Activated CD8-positive, alpha-beta T cell treated with anti-CD3 and anti-CD28 coated beads for 36 hours (primary cell): ENCODE measurements around the gene ARSB. TPM values are rescaled to one million over a fixed set of nuclear protein-coding genes. Genes with fewer than 3 reads are reported as not detected.

Experiments
- ATAC-seq: fragments of 200-7000 bp; cut with Tn5 transposase; one replicate; pipeline ENCODE4 v1.10.0; 2021; ENCODE audit warnings: mild to moderate bottlenecking, moderate library complexity
- CTCF ChIA-PET: fragments of 350-600 bp; sonication (Branson Sonifier 250); formaldehyde crosslinking; loops from one replicate; lab custom pipeline; 2021; ENCODE audit warnings: antibody characterized with exemption; lab: Charles Lee
- POLR2A ChIA-PET: fragments of 350-600 bp; sonication (Branson Sonifier 250); formaldehyde crosslinking; loops from one replicate; lab custom pipeline; 2021; ENCODE audit warnings: antibody characterized with exemption; lab: Charles Lee
- DNase-seq: peaks from one replicate; pipeline ENCODE4 v3.0.0-alpha.2; 2020
- H3K27ac Mint-ChIP-seq: one replicate; pipeline ENCODE4 v1.8.0; 2021; ENCODE audit warnings: mild to moderate bottlenecking, mixed read lengths
- H3K27me3 Mint-ChIP-seq: one replicate; pipeline ENCODE4 v1.8.0; 2021; ENCODE audit warnings: mixed read lengths
- H3K36me3 Mint-ChIP-seq: one replicate; pipeline ENCODE4 v1.8.0; 2021; ENCODE audit warnings: low read depth, mixed read lengths
- H3K4me1 Mint-ChIP-seq: one replicate; pipeline ENCODE4 v1.8.0; 2021; ENCODE audit warnings: low read depth, mixed read lengths
- H3K4me3 Mint-ChIP-seq: one replicate; pipeline ENCODE4 v1.8.0; 2021; ENCODE audit warnings: mild to moderate bottlenecking, moderate library complexity, mixed read lengths
- H3K9me3 Mint-ChIP-seq: one replicate; pipeline ENCODE4 v1.8.0; 2021; ENCODE audit warnings: mixed read lengths
- CTCF ChIP-seq: fragments of 200-600 bp; IDR thresholded peaks from one replicate; pipeline ENCODE4 v1.8.0; 2022; ENCODE audit warnings: antibody characterized with exemption, mild to moderate bottlenecking
- intact Hi-C: fragments of 100-400 bp; cut with micrococcal nuclease; formaldehyde crosslinking; loops from one replicate; pipeline ENCODE4 v1.10.0; 2022
- total RNA-seq, 2 experiments: library from RNA; stranded (reverse); gene quantifications; one replicate each; pipeline ENCODE4 v1.2.3, GENCODE V29; 2021

Gene ARSB
- total RNA-seq, 2 experiments from 2014 or later = 8.8 to 9.1 TPM

GRCh38 chr5:78908173-78909061, 76.7 kb downstream of the ARSB start:
- no peak overlapping the region for H3K27ac Mint-ChIP-seq

GRCh38 chr5:78907255-78907891, 77.7 kb downstream of the ARSB start:
- no peaks in the 10 kb centered on the region for H3K9me3 Mint-ChIP-seq
- H3K4me1 Mint-ChIP-seq = peaks cover 8% of the 10 kb centered on the region
- intact Hi-C loops = no loop called here
- no peaks in the 10 kb centered on the region for H3K27me3 Mint-ChIP-seq
- TF ChIP-seq CTCF = no peak
- ATAC-seq (no peak), DNase-seq (peak; percentile 14)
- POLR2A ChIA-PET = no interaction called here
- H3K27ac Mint-ChIP-seq = no peak overlapping the region
- H3K36me3 Mint-ChIP-seq = peaks cover 5% of the 10 kb centered on the region
- CTCF ChIA-PET = no interaction called here
- no peak overlapping the region for H3K4me3 Mint-ChIP-seq

More at GRCh38 chr5:78908173-78909061, 76.7 kb downstream of the ARSB start:
- intact Hi-C loops = no loop called here
- H3K27me3 Mint-ChIP-seq = no peaks in the 10 kb centered on the region
- peaks cover 4% of the 10 kb centered on the region for H3K36me3 Mint-ChIP-seq
- POLR2A ChIA-PET = interaction anchor here (0.8 kb wide), 1 partner anchor 1584 kb away, joined by 3 read pairs; no protein-coding TSS in a partner anchor
- TF ChIP-seq CTCF = no peak
- no peak overlapping the region for H3K4me3 Mint-ChIP-seq
- CTCF ChIA-PET = interaction anchor here (1.2 kb wide), 1 partner anchor 116 kb away, joined by 3 read pairs; no protein-coding TSS in a partner anchor
- ATAC-seq (no peak), DNase-seq (no peak)
- H3K4me1 Mint-ChIP-seq = peaks cover 8% of the 10 kb centered on the region
- H3K9me3 Mint-ChIP-seq = no peaks in the 10 kb centered on the region

- ChIA-PET CTCF (interaction anchor here (0.9 kb wide), 1 partner anchor 10 kb away, joined by 3 read pairs; no protein-coding TSS in a partner anchor), POLR2A (no interaction called here)
- no peak for TF ChIP-seq CTCF
- intact Hi-C loops = no loop called here
- no peaks in the 10 kb centered on the region for H3K27me3 Mint-ChIP-seq
- H3K4me3 Mint-ChIP-seq = no peak overlapping the region
- no peak overlapping the region for H3K27ac Mint-ChIP-seq
- DNase-seq (no peak), ATAC-seq (no peak)
- H3K36me3 Mint-ChIP-seq = peaks cover 3% of the 10 kb centered on the region
- no peaks in the 10 kb centered on the region for H3K9me3 Mint-ChIP-seq
- peaks cover 8% of the 10 kb centered on the region for H3K4me1 Mint-ChIP-seq
Observed at GRCh38 chr5:78905084-78905938, 79.8 kb downstream of the ARSB start.

DNA sequence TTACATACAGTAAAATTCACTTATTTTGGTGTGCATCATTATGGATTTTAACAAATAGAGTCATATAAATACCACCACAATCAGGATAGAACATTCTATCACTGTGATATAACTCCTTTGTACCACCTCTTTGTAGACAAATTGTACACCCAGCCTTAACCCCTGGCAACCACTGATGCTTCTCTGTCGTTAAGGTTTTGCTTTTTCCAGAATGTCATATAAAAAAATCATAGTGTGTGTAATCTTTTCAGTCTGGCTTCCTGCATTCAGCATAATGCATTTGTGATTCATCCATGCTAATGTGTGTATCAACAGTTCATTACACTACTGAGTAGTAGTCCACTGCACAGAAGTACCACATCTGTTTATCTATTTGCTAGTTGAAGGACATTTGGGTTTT, 81.2 kb downstream of the ARSB start:
- ChIA-PET POLR2A (no interaction called here), CTCF (no interaction called here)
- TF ChIP-seq CTCF = no peak
- no peak overlapping the region for H3K4me3 Mint-ChIP-seq
- peaks cover 8% of the 10 kb centered on the region for H3K4me1 Mint-ChIP-seq
- no peak overlapping the region for H3K27ac Mint-ChIP-seq
- intact Hi-C loops = no loop called here
- DNase-seq (no peak), ATAC-seq (no peak)
- H3K36me3 Mint-ChIP-seq = peaks cover 10% of the 10 kb centered on the region
- peaks cover 11% of the 10 kb centered on the region for H3K9me3 Mint-ChIP-seq
- no peaks in the 10 kb centered on the region for H3K27me3 Mint-ChIP-seq
